Dedifferentiated amniotic fluid mesenchymal stem cell (primary cell): Measurements from ENCODE around the gene HUNK.
"Not testable (repeated sequence)": the region's sequence is repeated elsewhere in the genome, so short reads cannot be mapped to it uniquely, and the experiment has no call there.

ENCODE experiments used
- DNase-seq: peaks from one replicate; pipeline ENCODE4 v3.0.0-alpha.2; 2016; ENCODE audit errors: extremely low spot score

HUNK gene

GRCh38 chr21:31870472-31871193 is 2.2 kb upstream of the HUNK start:
- no peak for DNase-seq

- not testable (repeated sequence) for DNase-seq
Measured at GRCh38 chr21:31871371-31871770, 1.4 kb upstream of the HUNK start.

GRCh38 chr21:31872072-31872451 is 758 bp upstream of the HUNK start:
- DNase-seq, result no peak

GRCh38 chr21:31873275-31873695 is 465 bp downstream of the HUNK start:
- no peak for DNase-seq

- no peak for DNase-seq
Measured at GRCh38 chr21:31873696-31874599, 1.1 kb downstream of the HUNK start.

GRCh38 chr21:31874812-31875212 is 2.0 kb downstream of the HUNK start:
- DNase-seq, result no peak

GRCh38 chr21:31875496-31876015 is 2.7 kb downstream of the HUNK start:
- no peak for DNase-seq

GRCh38 chr21:31877463-31877957 is 4.7 kb downstream of the HUNK start:
- DNase-seq, result no peak

- DNase-seq, result no peak
Measured at GRCh38 chr21:31878831-31879230, 6.0 kb downstream of the HUNK start.

- no peak for DNase-seq
Measured at GRCh38 chr21:31879241-31879650, 6.4 kb downstream of the HUNK start.

- DNase-seq, result no peak
Measured at GRCh38 chr21:31879911-31880310, 7.1 kb downstream of the HUNK start.

GRCh38 chr21:31880816-31881215 is 8.0 kb downstream of the HUNK start:
- no peak for DNase-seq

GRCh38 chr21:31882711-31883110 is 9.9 kb downstream of the HUNK start:
- no peak for DNase-seq

- DNase-seq, result no peak
Measured at GRCh38 chr21:31885146-31885545, 12.3 kb downstream of the HUNK start.

GRCh38 chr21:31886915-31887314 is 14.1 kb downstream of the HUNK start:
- no peak for DNase-seq

GRCh38 chr21:31887391-31887841 is 14.6 kb downstream of the HUNK start:
- no peak for DNase-seq

- no peak for DNase-seq
Measured at GRCh38 chr21:31888936-31889371, 16.1 kb downstream of the HUNK start.

GRCh38 chr21:31889460-31889859 is 16.6 kb downstream of the HUNK start:
- DNase-seq, result no peak

GRCh38 chr21:31892686-31893085 is 19.9 kb downstream of the HUNK start:
- DNase-seq, result no peak

- DNase-seq, result no peak
Measured at GRCh38 chr21:31893851-31894415, 21.1 kb downstream of the HUNK start.

GRCh38 chr21:31894457-31894856 is 21.6 kb downstream of the HUNK start:
- no peak for DNase-seq
